ENCODE measurements around the gene FOXP1.
"Not testable (repeated sequence)": the region's sequence is repeated elsewhere in the genome, so short reads cannot be mapped to it uniquely, and the experiment has no call there.

FOXP1 gene

DNA sequence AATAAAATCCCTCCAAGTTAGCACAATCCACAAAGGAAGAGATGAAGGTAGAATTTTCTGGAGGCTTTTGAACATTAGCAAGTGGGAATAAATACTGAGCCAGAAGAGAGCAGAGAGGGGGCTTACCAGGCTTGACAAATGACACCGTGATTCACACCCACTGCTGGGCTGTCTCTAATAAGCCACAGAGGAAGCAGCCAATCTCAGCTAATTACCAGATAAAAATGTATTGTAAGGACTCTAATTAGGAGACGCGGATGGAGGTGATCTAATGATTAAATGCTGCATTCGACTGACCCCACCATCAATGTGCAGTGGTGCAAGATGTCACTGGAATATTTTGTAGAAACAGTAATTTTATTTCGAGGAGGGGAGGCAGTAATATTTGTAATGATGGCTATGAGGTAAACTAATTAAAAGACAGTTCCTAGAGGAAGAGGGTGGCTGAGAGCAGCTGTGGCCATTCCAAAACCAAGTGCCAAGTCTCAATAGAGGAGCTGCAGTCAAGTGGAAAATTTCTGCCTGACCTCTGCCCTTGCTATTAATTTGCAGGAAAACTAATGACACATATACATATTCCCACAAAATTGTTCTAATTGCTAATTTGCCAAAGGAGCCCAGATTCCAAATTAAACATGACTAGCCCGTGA, 602.2 kb downstream of the FOXP1 start:
- no peak for DNase-seq (ENCODE audit: low read depth in 2 of 2)

DNA sequence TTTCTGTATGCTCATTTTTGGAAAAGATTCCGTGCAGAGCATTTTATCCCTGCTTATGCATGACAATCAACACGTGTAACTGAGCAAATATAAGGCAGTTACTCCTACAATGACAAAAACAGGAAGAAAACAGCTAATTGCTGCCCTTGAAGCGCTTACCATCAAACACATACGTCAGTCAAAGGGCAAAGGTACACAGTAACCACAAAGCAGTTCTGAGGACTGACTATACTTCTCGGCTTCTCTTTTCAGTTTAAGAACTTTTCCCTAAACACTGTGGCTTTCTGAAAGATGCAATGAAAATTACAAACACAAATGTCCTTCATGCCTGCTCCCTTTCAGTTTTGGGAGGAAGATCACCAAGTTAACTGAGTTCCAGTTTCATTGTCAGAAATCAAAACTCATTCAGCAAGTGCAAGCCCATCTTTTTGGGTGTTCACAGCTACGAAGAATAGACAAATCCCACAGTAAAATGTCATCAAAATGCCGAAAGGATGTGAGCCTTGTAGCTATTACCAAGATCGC, 602.8 kb downstream of the FOXP1 start:
- DNase-seq (ENCODE audit: low read depth in 2 of 2): no peak

- DNase-seq (ENCODE audit: low read depth in 2 of 2): no peak
These were observed 603.4 kb downstream of the FOXP1 start for GRCh38 chr3:70979983-70980645.

DNA sequence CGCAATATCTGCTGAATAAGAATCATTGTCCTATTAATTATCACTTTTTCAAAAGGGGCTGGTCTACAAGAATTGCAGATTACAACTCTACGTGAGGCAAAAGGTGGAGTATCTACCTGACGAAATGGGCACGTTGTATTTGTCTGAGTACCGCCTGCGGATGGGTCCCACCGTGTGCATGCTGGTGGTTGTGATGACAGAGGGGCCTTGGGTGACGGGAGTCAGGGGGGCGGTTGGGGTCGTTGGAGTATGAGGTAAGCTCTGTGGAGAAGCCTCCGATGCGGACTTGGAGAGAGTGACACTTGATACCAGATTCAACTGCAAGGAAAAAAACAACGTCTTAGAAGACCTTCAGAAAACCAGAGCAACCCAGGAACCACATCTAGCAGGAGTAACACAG, 605.8 kb downstream of the FOXP1 start:
- no peak for DNase-seq (ENCODE audit: low read depth in 2 of 2)

- DNase-seq (ENCODE audit: low read depth in 2 of 2): not testable (repeated sequence)
These were observed 607.5 kb downstream of the FOXP1 start for GRCh38 chr3:70975981-70976380.

- no peak for DNase-seq (ENCODE audit: low read depth in 2 of 2)
These were observed 608.8 kb downstream of the FOXP1 start for GRCh38 chr3:70974747-70975146.

- DNase-seq (ENCODE audit: low read depth in 2 of 2): no peak
These were observed 610.0 kb downstream of the FOXP1 start for GRCh38 chr3:70973558-70973957.

DNA sequence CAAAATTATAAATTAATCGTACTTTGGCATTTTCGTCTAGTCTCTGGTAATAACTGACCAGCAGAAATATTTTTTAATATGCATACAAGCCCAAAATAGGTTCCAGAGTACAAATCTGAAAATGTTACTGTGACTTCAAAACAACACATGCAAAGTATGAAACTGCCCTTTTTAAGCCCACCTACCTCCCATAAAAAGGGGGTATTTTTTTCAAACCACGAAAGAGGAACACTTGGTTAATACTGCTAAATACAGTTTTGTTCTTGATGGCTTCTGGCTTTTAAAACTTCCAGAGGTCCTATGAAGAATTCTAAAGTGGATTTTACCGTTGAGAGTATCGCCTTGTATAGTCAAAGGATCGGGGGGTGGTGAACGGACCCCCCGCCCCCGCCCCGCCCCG, 610.7 kb downstream of the FOXP1 start:
- DNase-seq (ENCODE audit: low read depth in 2 of 2): no peak

DNA sequence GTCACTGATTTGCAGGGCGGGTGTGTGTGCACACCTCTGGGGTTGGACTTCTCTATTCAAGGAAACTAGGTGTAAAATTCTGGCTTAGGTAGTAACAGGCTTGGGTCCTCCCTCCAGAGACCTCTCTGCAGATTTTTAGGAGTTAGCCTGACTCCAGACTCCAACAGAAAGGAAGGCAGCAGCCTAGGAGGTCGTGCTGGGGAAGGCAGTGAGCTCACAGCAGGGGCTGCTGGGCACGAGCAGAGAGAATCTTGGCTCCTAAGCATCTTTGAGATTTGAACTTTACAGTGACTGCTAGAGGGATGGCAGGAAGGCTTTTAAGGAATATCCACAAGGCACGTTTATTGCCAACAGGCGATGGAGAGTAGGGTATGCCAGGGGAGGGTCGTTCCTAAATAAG, 612.6 kb downstream of the FOXP1 start:
- DNase-seq (ENCODE audit: low read depth in 2 of 2): no peak

- DNase-seq (ENCODE audit: low read depth in 2 of 2): no peak
These were observed 613.4 kb downstream of the FOXP1 start for GRCh38 chr3:70970171-70970570.

DNA sequence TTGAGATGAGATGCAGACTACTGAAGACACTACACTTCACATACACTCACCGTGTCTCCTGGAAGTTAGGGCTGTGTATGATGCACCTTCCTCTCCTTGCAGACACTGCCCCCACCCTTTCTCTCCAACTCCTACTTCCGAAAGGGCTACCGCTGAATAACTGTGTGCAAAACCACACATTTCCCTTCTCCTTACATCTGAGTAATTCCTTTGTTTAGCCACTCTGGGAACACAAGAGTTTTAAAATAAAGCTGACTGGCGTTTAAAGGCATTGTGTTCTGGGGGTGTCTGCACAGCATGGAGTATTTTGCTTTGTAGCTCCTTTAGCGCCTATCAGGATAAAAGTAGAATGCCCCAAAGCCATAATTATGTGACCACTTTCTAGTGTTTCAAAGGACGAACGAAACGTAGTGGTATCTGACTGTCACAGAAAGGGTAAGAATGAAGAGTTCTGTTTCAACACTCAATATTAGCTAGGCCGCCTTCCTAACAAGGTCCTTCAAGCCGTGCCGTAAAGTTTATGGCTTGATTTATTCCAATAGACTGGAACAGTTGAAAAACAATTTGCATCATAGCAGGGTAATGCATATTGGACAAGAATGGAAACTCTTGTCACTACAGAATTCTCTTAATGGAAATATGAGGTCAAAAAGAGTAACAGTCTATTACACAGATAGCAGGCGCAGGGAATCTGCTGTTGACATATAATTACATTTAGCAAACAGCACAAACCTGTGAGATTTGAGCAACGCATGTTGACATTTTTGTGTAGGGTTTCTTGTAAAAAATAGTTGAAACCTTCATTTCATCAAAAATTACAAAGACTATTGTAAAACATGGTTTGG, 619.9 kb downstream of the FOXP1 start:
- no peak for DNase-seq (ENCODE audit: low read depth in 2 of 2)

- no peak for DNase-seq (ENCODE audit: low read depth in 2 of 2)
These were observed 623.8 kb downstream of the FOXP1 start for GRCh38 chr3:70959506-70960291.

- DNase-seq (ENCODE audit: low read depth in 2 of 2): no peak
These were observed 631.3 kb downstream of the FOXP1 start for GRCh38 chr3:70952033-70952747.

DNA sequence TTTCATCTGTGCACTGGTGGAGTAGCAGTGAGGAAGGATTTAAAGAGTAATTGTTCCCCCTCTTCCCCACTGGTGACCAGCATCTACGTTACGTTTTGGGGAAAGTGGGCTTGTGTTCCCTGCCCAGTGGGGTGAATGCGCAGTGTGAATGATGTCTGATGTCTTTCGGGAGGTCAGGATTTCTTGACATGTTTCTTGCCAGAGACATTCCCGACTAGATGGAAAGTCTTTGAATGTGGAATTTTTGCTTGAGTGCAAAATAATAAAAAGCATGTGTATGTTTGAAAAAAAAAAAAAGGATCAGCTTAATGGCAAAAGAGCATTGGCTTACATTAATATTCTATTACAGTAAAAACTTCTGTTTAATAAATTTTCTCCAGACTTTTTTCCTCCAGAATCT, 632.2 kb downstream of the FOXP1 start:
- DNase-seq (ENCODE audit: low read depth in 2 of 2): no peak

DNA sequence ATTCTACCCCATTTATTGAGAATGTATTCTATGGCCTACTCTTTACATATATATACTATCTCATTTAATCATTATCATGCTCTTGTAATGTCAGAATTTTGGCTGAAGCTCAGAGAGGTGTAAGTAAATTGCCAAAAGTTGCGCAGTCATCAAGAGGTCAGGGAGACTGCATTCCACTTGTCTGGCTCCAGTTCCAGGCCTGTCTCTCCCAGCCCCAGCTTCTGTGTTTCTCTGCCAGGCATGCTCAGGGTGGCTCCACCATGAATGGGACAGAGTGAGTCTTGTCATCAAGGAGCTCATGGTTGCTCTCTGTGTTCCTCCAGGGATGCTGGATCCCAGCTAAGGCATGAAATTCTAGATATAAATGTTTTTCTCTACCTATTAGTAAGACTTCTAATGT, 635.9 kb downstream of the FOXP1 start:
- no peak for DNase-seq (ENCODE audit: low read depth in 2 of 2)

DNA sequence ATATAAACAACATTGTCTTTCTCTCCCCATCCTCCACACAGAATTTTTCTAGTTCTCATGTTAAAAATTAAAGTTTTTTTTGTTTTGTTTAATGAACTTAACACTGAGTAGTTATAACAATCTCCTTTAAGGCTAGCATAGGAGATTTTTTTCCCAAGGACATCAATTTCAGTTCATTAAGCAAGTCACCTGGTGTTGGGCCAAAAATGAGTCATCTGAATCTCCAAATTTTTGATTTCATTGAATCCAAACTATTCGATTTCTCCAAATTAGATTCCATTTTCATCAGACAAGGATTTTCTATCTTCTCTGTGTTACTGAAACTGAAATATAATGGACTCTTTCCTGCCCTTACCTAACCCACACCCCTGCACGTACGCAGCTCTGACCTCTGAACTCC, 639.6 kb downstream of the FOXP1 start:
- DNase-seq (ENCODE audit: low read depth in 2 of 2): no peak

DNA sequence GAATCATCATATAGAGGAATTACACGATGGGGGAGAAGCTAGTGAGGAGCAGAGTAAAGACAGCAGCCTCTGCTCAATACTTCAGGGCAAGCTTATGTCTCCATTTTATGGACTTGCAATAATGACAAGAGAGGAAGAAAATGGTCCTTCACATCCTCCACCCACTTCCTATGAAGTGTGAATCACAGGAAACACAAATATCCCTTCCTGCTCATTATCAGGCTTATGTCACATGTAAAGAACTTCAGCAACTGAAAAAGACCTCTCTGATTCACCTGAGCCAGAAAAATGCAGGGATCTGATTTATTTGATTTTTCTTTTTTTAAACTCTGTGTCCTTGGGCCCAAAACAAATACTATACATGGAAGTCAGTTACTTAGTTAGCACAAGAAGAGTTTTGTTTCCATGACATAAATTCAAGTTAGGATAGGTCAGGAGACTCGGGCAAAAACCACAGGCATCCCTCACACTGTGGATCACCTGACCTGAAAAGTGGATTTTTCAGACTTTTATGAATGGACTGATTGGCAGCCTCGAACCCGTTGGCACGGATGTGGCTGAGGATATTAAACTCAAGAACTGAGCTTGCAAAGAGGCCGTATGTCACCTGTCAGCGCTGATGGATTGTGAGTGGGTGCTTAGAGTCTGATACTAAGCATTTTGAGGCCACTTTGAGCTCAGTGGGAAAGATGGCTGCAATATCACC, 650.3 kb downstream of the FOXP1 start:
- no peak for DNase-seq (ENCODE audit: low read depth in 2 of 2)

DNA sequence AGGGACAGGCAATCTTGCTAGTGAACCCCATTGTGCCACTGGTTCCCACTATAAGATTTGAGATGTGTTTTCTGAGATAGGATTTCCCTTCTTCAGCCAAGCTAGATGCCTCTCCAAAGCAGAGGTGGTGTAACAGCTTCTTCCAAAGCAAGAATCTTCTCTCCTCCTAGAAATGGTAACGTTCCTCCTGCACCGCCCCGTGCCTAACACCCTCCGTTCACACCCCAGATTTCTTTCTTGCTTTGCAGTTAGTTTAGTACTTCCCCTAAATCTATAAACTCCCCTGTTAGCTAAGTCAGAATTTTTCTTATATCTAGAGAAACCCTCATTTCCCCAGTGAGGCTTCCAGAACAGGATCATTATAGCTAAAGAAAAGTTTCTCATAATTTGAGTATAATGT, 653.5 kb downstream of the FOXP1 start:
- DNase-seq (ENCODE audit: low read depth in 2 of 2): no peak

DNA sequence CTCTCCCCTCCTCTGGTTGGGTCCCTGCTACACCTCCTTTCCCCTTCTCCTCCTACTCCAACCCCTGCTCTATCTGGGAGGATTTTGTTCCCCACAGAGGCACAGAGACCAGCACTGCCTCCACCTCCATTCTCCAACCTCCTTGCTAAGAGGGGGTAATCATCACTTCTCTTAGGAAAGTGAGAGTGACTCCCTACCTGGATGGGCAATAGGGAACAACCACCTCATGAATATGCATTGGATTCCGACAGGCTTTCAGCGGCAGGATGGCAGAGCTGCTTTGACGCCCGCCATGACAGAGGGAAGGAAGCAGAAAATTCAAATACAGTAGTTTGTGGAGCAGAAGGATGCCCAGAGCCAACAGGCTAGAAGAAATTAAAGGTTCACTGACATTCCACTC, 656.3 kb downstream of the FOXP1 start:
- no peak for DNase-seq (ENCODE audit: low read depth in 2 of 2)

DNA sequence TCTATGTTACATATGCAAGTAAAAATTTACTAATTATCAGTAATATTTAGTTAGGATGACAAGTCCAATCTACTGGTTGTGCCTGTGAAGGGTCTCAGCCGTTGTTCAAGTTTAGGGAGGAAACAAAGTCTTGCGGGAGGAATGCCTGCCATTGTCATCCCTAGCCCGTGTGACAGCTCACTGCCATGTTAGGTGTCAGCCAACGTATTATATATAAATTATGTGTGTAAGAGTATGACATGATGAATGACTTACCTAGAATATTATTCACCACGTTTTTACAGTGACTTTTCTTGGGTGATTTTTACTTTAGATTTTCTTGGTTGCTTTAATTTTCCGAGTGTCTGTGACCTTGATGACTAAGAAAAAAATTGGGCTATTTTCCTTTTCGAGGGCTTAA, 656.7 kb downstream of the FOXP1 start:
- DNase-seq (ENCODE audit: low read depth in 2 of 2): no peak

DNA sequence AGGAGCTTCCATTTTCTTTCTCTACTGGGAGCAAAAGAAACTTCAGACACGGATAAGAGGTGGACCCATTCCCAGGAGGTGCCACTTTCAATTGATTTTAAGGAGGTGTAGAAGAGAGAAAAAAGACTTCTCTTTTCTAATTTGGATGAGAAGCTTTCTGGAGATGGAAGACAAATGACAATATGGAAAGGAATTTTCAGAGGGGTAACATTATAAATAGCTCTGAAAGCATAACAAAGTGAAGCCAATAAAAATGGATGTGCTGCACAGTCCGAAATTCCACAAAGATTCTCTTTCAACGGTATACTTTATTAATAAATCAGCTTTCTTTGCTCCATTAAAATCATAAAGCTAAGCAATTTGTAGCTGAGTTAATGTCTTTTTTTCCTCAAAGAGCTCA, 663.9 kb downstream of the FOXP1 start:
- no peak for DNase-seq (ENCODE audit: low read depth in 2 of 2)
